ENCODE measurements around the gene ARPC2. TPM values are rescaled to one million over a fixed set of nuclear protein-coding genes. Genes with fewer than 3 reads are reported as not detected.

Gene ARPC2
- total and polyA plus RNA-seq, 10 donors = 262 to 554 (median 374) TPM

GRCh38 chr2:218289639-218290315 is 72.8 kb downstream of the ARPC2 start:
- Histone ChIP-seq H3K36me3 (peaks cover 0 to 9% (median 0%) of the 10 kb centered on the region in 6 donors), H3K4me3 (peak overlapping the region in 3 of 8 donors; percentile 68 to 92 (median 84)), H3K9me3 (no peaks in the 10 kb centered on the region), H3K4me1 (peaks cover 71 to 98% (median 88%) of the 10 kb centered on the region in 6 donors), H3K27me3 (replicated peaks in 1 of 7) (no peaks in the 10 kb centered on the region), H3K27ac (peak overlapping the region; percentile 92 to 98 (median 96))
- TF ChIP-seq CTCF (IDR thresholded peaks at IDR 0.05 in 8 of 11, conservative IDR thresholded peaks at IDR 0.05 in 3 of 11) (no peak), POLR2AphosphoS5 (IDR thresholded peaks at IDR 0.05) (no peak), POLR2A (IDR thresholded peaks at IDR 0.05) (no peak)
- WGBS, 5 donors = 38 to 56% (median 44%) methylated on average over 6 of the region's 6 CpGs
- DNase-seq = no peak
- intact Hi-C loops (cut with DNase I; ENCODE audit: low total_unique reads) = loop anchor here (10.0 kb wide), 1 partner anchor 105 kb away; the partner anchor contains the start of gene CTDSP1

- WGBS, 5 donors = 30 to 40% (median 37%) methylated on average over 12 of the region's 12 CpGs
- Histone ChIP-seq H3K4me1 (peaks cover 63 to 96% (median 82%) of the 10 kb centered on the region in 6 donors), H3K9me3 (no peaks in the 10 kb centered on the region), H3K27me3 (replicated peaks in 1 of 7) (no peaks in the 10 kb centered on the region), H3K36me3 (peaks cover 0 to 2% (median 0%) of the 10 kb centered on the region in 6 donors), H3K27ac (peak overlapping the region; percentile 92 to 98 (median 96)), H3K4me3 (peak overlapping the region; percentile 48 to 92 (median 70))
- DNase-seq = peak; percentile 92
- no peak for TF ChIP-seq CTCF (IDR thresholded peaks at IDR 0.05 in 8 of 11, conservative IDR thresholded peaks at IDR 0.05 in 3 of 11)
- TF ChIP-seq POLR2A (IDR thresholded peaks at IDR 0.05) = no peak
- peak in 2 of 3 donors; percentile 75 to 77 for TF ChIP-seq POLR2AphosphoS5 (IDR thresholded peaks at IDR 0.05)
- intact Hi-C loops (cut with DNase I; ENCODE audit: low total_unique reads) = loop anchor here (10.0 kb wide), 1 partner anchor 104 kb away; the partner anchor contains the start of gene CTDSP1
Measured at GRCh38 chr2:218290316-218291261, 73.6 kb downstream of the ARPC2 start.

GRCh38 chr2:218291318-218292047 is 74.5 kb downstream of the ARPC2 start:
- intact Hi-C loops (cut with DNase I; ENCODE audit: low total_unique reads) = loop anchor here (10.0 kb wide), 1 partner anchor 103 kb away; the partner anchor contains the start of gene CTDSP1
- peak; percentile 81 for DNase-seq
- Histone ChIP-seq H3K36me3 (no peaks in the 10 kb centered on the region), H3K9me3 (no peaks in the 10 kb centered on the region), H3K4me3 (peak overlapping the region; percentile 48 to 92 (median 70)), H3K4me1 (peaks cover 54 to 87% (median 73%) of the 10 kb centered on the region in 6 donors), H3K27me3 (replicated peaks in 1 of 7) (no peaks in the 10 kb centered on the region), H3K27ac (peak overlapping the region; percentile 92 to 98 (median 96))
- TF ChIP-seq POLR2AphosphoS5 (IDR thresholded peaks at IDR 0.05) (peak in 1 of 3 donors; percentile 52), CTCF (IDR thresholded peaks at IDR 0.05 in 8 of 11, conservative IDR thresholded peaks at IDR 0.05 in 3 of 11) (no peak), POLR2A (IDR thresholded peaks at IDR 0.05) (no peak)
- 21 to 35% (median 23%) methylated on average over 8 to 12 of the region's 12 CpGs for WGBS, 5 donors
